Stimulated activated naive CD8-positive, alpha-beta T cell treated with anti-CD3 and anti-CD28 coated beads, Interleukin-15, amount 100 ng/mL, for 72 hours (primary cell): ENCODE data around the gene PXDC1.
A peak's percentile ranks its signal among the peaks of the same experiment; 100 is the strongest.

ENCODE experiments used
- ATAC-seq: fragments of 150-1000 bp; cut with Tn5 transposase; 2 replicates; pipeline ENCODE4 v1.10.0; 2021; ENCODE audit warnings: mild to moderate bottlenecking, moderate library complexity
- DNase-seq, 2 donors: peaks; one replicate each; pipeline ENCODE4 v3.0.0; 2021 to 2022
- H3K27ac Mint-ChIP-seq, 2 donors: one replicate each; pipeline ENCODE4 v1.8.0; 2022; ENCODE audit warnings: mild to moderate bottlenecking in 2 of 2, mixed read lengths in 2 of 2, moderate library complexity in 2 of 2
- H3K27me3 Mint-ChIP-seq: one replicate; pipeline ENCODE4 v1.8.0; 2022; ENCODE audit warnings: mixed read lengths
- H3K4me1 Mint-ChIP-seq: one replicate; pipeline ENCODE4 v1.8.0; 2022; ENCODE audit warnings: mild to moderate bottlenecking, mixed read lengths
- H3K4me3 Mint-ChIP-seq, 2 donors: one replicate each; pipeline ENCODE4 v1.8.0; 2022; ENCODE audit warnings: mild to moderate bottlenecking in 2 of 2, mixed read lengths in 2 of 2, moderate library complexity in 1 of 2
- H3K9me3 Mint-ChIP-seq, 2 donors: one replicate each; pipeline ENCODE4 v1.8.0; 2022; ENCODE audit warnings: mixed read lengths in 2 of 2

The PXDC1 gene, protein sequence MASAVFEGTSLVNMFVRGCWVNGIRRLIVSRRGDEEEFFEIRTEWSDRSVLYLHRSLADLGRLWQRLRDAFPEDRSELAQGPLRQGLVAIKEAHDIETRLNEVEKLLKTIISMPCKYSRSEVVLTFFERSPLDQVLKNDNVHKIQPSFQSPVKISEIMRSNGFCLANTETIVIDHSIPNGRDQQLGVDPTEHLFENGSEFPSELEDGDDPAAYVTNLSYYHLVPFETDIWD

DNA sequence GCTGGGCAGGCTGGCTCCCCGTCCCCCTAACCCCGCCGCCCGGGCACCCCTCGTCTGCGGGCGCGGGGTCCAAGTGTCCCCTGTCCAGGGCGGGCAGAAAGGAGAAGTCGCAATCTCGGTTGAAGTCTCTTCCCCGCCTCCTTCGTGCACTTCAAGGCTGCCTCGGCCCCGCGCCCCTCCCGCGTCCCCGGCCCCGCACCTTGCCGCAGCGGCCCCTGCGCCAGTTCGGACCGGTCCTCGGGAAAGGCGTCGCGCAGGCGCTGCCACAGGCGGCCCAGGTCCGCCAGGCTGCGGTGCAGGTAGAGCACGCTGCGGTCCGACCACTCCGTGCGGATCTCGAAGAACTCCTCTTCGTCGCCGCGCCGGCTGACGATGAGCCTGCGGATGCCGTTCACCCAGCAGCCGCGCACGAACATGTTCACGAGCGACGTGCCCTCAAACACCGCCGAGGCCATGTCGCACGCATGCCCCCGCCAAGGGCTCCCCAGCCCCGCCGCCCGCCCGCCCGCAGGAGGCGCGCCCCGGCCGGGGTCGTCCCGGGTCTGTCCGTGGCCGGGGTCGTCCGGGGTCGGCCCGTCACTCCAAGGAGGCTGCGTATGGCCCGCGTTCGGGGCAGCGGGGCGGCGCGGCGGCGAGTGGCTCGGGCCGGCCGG, at the start of gene PXDC1:
Gene PXDC1, minus strand, starts transcription at position 637 of the 653 bp plus-strand sequence. Its CDS starts 182 bp downstream, at position 455.
- ATAC-seq (peak; percentile 24), DNase-seq (peak; percentile 22 to 35)
- no peaks in the 10 kb centered on the region for H3K9me3 Mint-ChIP-seq
- H3K27me3 Mint-ChIP-seq = peaks cover 57% of the 10 kb centered on the region
- H3K4me3 Mint-ChIP-seq = peak within 1 kb of the TSS; percentile 58 to 70
- H3K27ac Mint-ChIP-seq = no peak within 1 kb of the TSS
- H3K4me1 Mint-ChIP-seq = peaks cover 1% of the 10 kb centered on the region

DNA sequence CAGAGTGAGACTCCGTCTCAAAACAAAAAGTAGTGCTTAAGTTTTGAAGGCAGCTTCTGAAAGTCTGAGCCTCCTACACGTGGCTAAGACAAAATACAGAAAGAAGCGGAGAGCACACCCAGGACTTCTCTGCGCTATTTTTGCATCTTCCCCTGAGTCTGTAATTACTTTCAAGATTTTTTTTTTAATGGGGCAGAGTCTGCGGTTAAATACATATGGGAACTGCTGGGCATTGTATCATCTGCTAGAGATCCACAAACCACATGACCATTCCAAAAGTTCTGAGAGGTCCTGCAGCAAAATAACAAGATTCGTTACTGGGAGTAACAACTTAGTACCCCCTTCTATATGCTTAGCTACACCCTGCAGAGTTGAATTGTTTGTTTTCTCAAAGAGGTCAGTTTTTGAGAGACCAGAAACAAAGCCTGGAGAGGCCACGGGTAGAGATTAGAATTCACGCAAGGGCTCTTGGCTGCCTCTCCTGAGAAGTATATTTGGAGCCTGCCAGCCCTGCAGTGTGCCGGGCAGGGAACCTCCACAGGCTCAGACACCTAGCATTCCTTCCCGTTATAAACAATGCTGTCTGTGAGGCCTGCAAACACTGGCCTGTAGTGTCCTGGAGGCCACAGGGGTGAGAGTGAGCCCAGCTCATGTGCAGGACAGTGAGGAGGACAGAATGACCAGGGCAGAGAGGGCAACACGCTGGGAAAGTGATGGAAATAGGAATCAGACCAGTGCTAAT, 49.5 kb upstream of the PXDC1 start:
- DNase-seq = no peak
- Mint-ChIP-seq H3K9me3 (no peaks in the 10 kb centered on the region), H3K4me1 (no peaks in the 10 kb centered on the region), H3K27ac (no peak overlapping the region), H3K27me3 (no peaks in the 10 kb centered on the region), H3K4me3 (no peak overlapping the region)
- ATAC-seq = no peak

DNA sequence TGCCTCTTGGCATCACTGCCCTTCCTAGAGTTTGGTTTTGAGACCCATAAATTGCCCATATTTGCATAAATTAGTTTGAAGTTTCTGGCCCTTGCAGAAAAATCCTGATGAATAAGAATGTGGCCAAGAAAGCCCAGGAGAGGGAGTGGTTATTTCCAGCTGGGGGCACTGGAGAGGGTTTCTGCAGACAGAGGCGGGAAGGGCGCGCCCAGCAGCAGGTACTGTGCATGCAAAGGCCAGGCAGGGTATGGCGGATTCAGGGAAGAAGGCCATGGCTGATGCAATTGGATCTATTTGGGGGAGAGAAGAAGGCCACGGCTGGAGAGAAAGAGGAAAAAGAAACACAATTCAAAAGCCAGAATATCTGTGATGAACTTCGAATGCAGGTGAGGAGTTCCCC, 48.2 kb upstream of the PXDC1 start:
- DNase-seq (no peak), ATAC-seq (no peak)
- H3K27me3 Mint-ChIP-seq = no peaks in the 10 kb centered on the region
- no peaks in the 10 kb centered on the region for H3K4me1 Mint-ChIP-seq
- H3K4me3 Mint-ChIP-seq = no peak overlapping the region
- H3K9me3 Mint-ChIP-seq = no peaks in the 10 kb centered on the region
- no peak overlapping the region for H3K27ac Mint-ChIP-seq

DNA sequence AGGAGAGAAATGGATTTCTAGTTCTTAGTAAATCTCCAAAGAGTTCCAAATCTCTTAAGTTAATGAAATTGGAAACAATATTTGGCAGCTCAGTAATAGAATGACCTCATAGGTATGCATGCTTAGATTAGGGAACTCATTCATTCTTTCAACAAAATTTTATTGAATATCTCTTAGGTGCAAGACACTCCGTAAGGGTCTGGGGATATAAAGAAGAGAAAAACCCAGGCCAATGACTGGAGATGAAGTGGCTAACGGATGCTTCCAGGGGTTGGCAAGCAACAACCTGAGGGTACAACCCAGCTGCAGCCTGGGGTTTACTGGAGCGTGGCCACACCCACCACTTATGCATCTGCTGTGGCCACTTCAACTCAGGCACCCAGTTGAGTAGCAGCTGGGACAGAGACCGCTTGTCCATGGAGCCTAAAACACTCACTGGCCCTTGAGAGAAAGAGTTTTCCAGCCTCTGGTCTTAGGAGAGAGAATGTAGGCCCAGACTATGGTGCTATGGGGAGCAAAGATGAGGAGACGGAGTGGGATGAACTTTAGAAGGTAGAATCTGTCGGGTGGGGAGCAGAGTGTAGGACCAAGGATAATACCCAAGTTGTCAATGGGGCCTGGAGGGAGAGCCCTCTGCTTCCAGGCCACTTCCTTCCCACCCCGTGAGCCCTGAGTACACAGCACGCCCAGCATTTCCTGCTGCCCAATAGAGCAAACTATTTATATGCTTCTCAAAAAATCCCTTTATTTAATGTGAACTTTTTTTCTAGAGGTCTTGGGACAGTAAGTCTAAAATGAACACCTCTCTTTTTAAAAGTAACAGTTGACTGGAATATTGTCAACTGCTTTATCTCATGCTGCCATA, 46.8 kb upstream of the PXDC1 start:
- H3K4me1 Mint-ChIP-seq = no peaks in the 10 kb centered on the region
- DNase-seq (no peak), ATAC-seq (no peak)
- H3K27ac Mint-ChIP-seq = no peak overlapping the region
- H3K9me3 Mint-ChIP-seq = no peaks in the 10 kb centered on the region
- H3K4me3 Mint-ChIP-seq = no peak overlapping the region
- no peaks in the 10 kb centered on the region for H3K27me3 Mint-ChIP-seq

DNA sequence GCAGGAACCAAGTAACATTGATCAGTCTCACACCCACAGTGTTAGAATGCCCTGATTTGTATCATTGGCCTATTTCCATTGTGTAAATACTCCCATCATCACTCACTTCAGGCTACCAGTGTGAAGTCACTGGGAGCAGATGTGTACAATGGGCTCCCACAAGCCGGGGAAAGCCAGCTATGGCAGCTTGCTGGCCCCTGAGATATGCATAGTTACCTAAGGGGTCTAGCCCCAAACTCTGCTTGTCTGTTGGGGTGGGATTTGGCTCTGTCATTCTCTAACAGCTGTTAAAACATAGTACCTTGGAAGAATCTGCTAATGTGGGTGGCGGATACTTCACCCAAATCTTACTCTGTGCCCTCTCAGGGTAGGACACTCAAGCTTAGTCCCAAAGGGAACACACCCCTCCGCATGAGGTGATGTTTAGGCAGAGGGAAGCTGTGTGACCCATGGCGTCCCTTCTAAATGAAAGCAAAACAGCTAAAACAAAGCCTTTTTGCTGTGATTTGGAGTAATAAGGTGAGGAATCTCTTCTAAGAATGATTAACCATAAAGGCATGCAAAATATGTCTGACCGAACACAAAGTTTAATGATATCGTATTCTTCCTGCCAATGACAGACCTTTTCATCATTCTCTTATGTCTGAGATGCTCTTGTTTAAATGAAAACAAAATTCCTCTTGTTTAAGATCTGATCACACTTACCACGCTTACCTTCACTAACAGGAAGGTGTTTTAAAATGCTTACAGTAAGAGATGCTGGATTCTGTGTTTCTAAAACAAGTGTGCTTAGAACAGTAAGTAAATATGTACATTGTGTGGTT, 45.9 kb upstream of the PXDC1 start:
- ATAC-seq (no peak), DNase-seq (no peak)
- H3K4me1 Mint-ChIP-seq = no peaks in the 10 kb centered on the region
- H3K4me3 Mint-ChIP-seq = no peak overlapping the region
- H3K9me3 Mint-ChIP-seq = no peaks in the 10 kb centered on the region
- no peaks in the 10 kb centered on the region for H3K27me3 Mint-ChIP-seq
- peak overlapping the region in 1 of 2 donors; percentile 74 for H3K27ac Mint-ChIP-seq

DNA sequence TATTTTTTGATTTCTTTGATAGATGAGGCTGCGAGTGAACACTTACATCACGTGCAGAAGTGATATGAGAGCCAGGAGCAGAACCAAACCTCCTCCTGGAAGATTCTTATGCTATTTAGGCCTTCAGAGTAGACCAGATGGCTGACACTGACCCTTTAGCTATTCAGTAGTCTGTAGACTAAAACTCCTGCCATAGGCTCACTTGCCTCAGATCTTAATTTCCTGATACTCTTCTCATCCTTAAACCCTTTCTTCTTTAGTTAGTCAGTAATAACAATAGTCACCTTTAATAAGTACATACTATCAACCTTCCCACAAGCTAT, 45.2 kb upstream of the PXDC1 start:
- DNase-seq (no peak), ATAC-seq (no peak)
- Mint-ChIP-seq H3K27me3 (no peaks in the 10 kb centered on the region), H3K9me3 (no peaks in the 10 kb centered on the region), H3K27ac (no peak overlapping the region), H3K4me3 (no peak overlapping the region), H3K4me1 (peaks cover 6% of the 10 kb centered on the region)

DNA sequence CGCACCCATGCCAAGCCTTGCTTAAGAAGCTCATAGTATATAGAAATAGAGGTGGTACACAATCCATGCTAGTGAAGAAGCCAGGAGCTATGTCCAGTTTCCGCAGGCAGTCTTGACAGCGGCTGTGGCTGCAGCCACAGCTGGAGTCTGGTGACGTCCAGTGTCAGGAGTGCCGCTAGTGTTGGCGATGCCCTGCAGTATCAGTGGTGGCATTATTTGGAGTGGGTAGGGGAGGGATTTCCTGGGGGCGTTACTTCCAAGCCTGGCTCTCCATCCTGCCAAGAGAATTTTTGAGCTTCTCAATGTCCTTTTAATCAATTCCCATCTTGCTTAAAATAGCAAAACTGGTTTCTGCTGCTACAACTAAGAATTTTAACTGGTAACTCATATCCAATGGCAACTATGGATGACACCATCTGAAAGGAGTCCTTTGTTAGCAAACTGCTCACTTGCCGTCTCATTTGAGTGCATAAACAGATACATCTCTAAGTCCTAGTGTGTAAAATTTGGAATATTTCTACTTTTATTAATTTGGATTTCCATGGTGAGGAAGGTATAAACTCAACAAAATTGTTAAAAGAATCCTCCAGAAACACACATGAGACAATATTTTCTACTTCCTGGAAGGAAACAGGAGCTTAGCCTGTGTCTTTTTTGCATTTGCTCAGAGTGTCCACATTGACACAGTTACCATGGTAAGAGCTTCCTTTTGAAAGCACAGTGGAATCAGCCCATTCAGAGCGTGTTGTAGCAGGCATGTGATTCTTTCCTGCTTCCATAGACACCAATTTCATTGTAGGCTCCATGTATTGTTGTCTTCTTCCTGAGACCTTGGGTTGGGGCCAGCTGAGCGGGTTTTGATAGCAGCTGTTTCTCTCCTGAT, 44.6 kb upstream of the PXDC1 start:
- no peak overlapping the region for H3K4me3 Mint-ChIP-seq
- peaks cover 6% of the 10 kb centered on the region for H3K4me1 Mint-ChIP-seq
- H3K27me3 Mint-ChIP-seq = no peaks in the 10 kb centered on the region
- DNase-seq (no peak), ATAC-seq (no peak)
- no peaks in the 10 kb centered on the region for H3K9me3 Mint-ChIP-seq
- H3K27ac Mint-ChIP-seq = no peak overlapping the region

DNA sequence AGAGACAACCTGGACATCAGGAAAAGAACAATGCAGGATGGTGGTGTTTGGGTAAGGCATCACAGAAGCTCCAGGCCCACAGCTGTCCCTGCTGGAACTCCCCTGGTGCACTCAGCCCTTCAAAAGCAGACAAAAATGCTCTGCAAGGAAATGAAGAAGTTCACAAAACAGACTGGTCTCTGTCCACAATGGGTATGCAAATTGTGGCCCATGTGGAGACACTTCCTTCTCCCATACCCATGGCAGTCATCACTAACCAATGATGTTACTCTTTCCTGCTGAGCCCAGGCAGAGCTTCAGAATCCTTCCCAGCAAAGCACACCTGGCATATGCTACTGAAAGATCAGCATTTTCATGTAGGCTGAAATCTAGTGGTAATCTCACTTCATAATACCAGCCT, 42.6 kb upstream of the PXDC1 start:
- DNase-seq (no peak), ATAC-seq (no peak)
- Mint-ChIP-seq H3K27ac (no peak overlapping the region), H3K4me3 (no peak overlapping the region), H3K9me3 (no peaks in the 10 kb centered on the region), H3K27me3 (no peaks in the 10 kb centered on the region), H3K4me1 (peaks cover 6% of the 10 kb centered on the region)

DNA sequence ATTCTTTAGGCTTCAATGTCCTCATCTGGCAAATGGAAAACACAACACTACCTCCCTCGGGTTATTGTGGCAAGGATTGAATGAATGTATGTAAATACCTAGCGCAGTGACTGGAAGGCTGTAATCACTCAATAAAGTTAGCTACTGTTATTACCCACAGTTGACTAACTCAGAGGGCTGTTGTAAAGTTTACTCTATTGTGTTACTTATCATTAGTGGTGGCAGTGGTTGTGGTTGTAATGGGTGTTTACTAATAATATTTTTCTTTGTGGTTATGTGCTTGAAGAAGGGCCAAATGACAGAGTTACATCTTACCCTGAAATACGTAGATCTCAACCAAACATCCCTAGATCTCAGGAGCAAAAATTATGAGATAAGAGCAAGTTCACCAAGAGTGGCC, 42.0 kb upstream of the PXDC1 start:
- ATAC-seq = no peak
- peaks cover 6% of the 10 kb centered on the region for H3K4me1 Mint-ChIP-seq

DNA sequence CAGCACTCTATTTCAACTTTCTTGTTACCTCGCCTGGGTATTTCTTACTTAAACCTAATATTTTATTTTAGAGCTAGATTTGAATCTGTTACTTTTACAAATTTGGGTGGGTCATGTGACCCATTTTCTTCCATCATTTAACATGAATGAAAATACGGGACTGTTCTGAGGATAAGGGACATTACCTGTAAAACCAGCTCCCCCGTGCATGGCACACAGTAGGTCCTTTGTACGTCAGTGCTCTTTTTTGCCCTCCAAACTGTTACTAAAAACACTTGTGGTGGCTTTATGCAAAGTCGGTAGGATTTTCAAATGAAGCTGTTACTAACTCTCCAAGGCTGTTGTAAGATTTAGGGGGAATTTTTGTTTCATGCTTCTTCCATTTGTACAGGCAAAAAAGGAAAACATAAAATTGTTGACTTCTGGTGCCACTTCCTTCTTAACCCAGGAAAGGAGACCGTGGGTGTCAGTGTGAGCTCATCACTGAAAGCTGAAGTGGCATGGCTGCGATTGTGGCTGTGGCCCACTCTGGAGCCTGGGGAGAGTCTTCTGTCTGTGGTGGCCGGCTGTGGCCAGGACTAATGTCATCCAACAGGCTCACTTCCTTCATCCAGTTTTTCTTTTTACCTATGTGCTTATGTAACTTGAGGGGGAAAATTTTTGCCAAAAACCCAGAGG, 40.2 kb upstream of the PXDC1 start:
- DNase-seq (no peak), ATAC-seq (no peak)
- no peaks in the 10 kb centered on the region for H3K27me3 Mint-ChIP-seq
- no peak overlapping the region for H3K4me3 Mint-ChIP-seq
- H3K4me1 Mint-ChIP-seq = peaks cover 6% of the 10 kb centered on the region
- no peaks in the 10 kb centered on the region for H3K9me3 Mint-ChIP-seq
- H3K27ac Mint-ChIP-seq = no peak overlapping the region

More for the DNA sequence above, 42.0 kb upstream of the PXDC1 start:
- Mint-ChIP-seq H3K4me3 (no peak overlapping the region), H3K9me3 (no peaks in the 10 kb centered on the region), H3K27me3 (no peaks in the 10 kb centered on the region), H3K27ac (no peak overlapping the region)
- DNase-seq = no peak

DNA sequence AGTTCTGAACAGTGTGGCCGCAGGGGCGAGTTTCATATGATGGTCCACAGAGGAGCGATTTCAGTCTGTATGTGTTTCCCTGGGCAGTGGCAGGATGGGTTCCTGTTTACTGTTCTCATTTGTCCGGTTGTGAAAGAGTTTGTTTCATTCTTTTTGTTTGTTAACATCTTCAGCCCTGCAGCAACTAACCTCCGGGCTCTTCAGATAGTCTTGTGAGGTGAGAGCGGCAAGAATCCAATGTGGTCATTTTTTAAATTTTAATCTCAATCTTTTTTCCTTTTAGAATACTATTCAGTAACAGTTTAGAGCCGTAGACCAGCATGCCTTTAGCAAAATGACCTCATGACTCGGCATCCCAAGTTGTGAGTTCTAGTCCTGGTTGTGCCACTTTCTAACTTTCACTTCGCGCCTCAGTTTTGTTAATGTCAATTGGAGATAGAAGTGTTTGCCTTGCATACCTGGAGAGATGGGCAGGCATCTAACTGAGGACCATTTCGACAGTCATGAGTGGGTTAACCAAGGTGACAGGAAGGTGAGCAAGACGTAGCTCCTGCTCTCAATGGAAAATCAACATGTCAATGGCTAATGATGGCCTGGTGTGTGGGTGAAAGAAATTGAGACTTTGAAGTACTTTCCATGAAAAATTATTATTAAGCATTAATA, 38.5 kb upstream of the PXDC1 start:
- H3K9me3 Mint-ChIP-seq = no peaks in the 10 kb centered on the region
- ATAC-seq = no peak
- peaks cover 6% of the 10 kb centered on the region for H3K4me1 Mint-ChIP-seq
- DNase-seq = no peak
- H3K27me3 Mint-ChIP-seq = no peaks in the 10 kb centered on the region
- no peak overlapping the region for H3K4me3 Mint-ChIP-seq
- H3K27ac Mint-ChIP-seq = no peak overlapping the region

DNA sequence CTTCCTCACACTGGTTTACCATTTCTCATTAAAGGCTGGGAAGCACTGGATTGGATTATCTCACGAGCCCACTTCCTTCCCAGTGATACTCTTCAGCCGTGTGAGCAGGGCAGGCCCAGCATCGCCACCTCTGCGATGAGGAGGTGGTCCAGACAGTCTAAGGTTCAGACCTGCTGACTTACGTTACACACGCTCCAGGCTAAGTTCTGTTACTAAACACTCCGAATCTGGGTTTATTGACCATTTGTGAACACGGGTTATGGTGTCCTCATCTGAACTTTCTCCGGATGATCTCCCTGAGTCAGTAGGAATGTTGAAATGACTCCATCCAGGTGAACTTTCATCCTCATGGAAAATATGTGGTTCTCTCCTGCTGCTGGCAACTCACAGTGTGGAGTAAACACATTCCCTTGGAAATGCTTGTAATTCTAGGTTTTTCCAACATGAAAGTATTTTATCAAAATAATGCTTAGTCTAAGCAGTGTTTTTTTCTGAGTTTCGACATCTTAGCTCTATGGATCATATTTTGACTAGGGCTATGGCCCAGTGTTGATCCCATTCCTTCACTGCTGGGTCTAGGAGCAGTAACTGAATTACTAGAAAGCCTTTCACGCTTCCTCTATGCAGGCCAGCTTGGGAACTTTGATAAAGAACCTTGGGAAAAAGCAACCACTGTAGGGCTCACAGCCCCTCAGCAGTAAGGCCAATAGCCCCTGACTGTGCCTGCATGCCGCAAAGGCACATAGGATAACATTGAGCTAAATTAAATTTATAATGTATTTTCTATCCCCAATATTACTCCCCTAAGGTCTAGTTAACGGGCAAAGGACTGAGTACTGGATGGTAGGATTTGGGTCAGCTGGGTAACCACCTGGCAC, 37.7 kb upstream of the PXDC1 start:
- DNase-seq (no peak), ATAC-seq (no peak)
- peaks cover 6% of the 10 kb centered on the region for H3K4me1 Mint-ChIP-seq
- no peaks in the 10 kb centered on the region for H3K9me3 Mint-ChIP-seq
- no peaks in the 10 kb centered on the region for H3K27me3 Mint-ChIP-seq
- no peak overlapping the region for H3K4me3 Mint-ChIP-seq
- no peak overlapping the region for H3K27ac Mint-ChIP-seq
